Stimulated activated memory B cell treated with anti-CD40 and anti-IgM and Interleukin-4, amounts not matched to agents 10 μg/mL and 1 μg/mL and 100 μg/mL, for 72 hours (primary cell): ENCODE results near the gene OOSP3.
"Not testable (repeated sequence)": the region's sequence is repeated elsewhere in the genome, so short reads cannot be mapped to it uniquely, and the experiment has no call there.

ENCODE experiments used
- ATAC-seq: fragments of 150-1000 bp; cut with Tn5 transposase; 2 replicates; pipeline ENCODE4 v1.10.0; 2021
- H3K27ac Mint-ChIP-seq: one replicate; pipeline ENCODE4 v1.8.0; 2022; ENCODE audit warnings: mild to moderate bottlenecking, mixed read lengths
- H3K27me3 Mint-ChIP-seq: one replicate; pipeline ENCODE4 v1.8.0; 2022; ENCODE audit warnings: mixed read lengths
- H3K36me3 Mint-ChIP-seq: one replicate; pipeline ENCODE4 v1.8.0; 2022; ENCODE audit warnings: mixed read lengths
- H3K4me1 Mint-ChIP-seq: one replicate; pipeline ENCODE4 v1.8.0; 2022; ENCODE audit warnings: mixed read lengths
- H3K4me3 Mint-ChIP-seq: one replicate; pipeline ENCODE4 v1.8.0; 2022; ENCODE audit warnings: mild to moderate bottlenecking, moderate library complexity, mixed read lengths
- H3K9me3 Mint-ChIP-seq: one replicate; pipeline ENCODE4 v1.8.0; 2022; ENCODE audit warnings: mixed read lengths

OOSP3 gene

GRCh38 chr11:59899532-59899931, 20.9 kb downstream of the OOSP3 start:
- Mint-ChIP-seq H3K4me3 (no peak overlapping the region), H3K27ac (no peak overlapping the region), H3K4me1 (no peaks in the 10 kb centered on the region), H3K27me3 (peaks cover 14% of the 10 kb centered on the region), H3K9me3 (no peaks in the 10 kb centered on the region), H3K36me3 (no peaks in the 10 kb centered on the region)
- no peak for ATAC-seq

GRCh38 chr11:59900366-59901126, 22.0 kb downstream of the OOSP3 start:
- H3K9me3 Mint-ChIP-seq = no peaks in the 10 kb centered on the region
- no peak for ATAC-seq
- H3K27me3 Mint-ChIP-seq = peaks cover 8% of the 10 kb centered on the region
- no peaks in the 10 kb centered on the region for H3K4me1 Mint-ChIP-seq
- no peaks in the 10 kb centered on the region for H3K36me3 Mint-ChIP-seq
- no peak overlapping the region for H3K27ac Mint-ChIP-seq
- no peak overlapping the region for H3K4me3 Mint-ChIP-seq

GRCh38 chr11:59901306-59901705, 22.7 kb downstream of the OOSP3 start:
- Mint-ChIP-seq H3K27ac (no peak overlapping the region), H3K27me3 (peaks cover under 1% of the 10 kb centered on the region), H3K4me1 (no peaks in the 10 kb centered on the region), H3K9me3 (no peaks in the 10 kb centered on the region), H3K4me3 (no peak overlapping the region), H3K36me3 (no peaks in the 10 kb centered on the region)
- ATAC-seq = no peak

- not testable (repeated sequence) for ATAC-seq
Measured at GRCh38 chr11:59903569-59903968, 25.0 kb downstream of the OOSP3 start.

GRCh38 chr11:59918480-59918879, 39.9 kb downstream of the OOSP3 start:
- no peak overlapping the region for H3K4me3 Mint-ChIP-seq
- H3K9me3 Mint-ChIP-seq = peaks cover 26% of the 10 kb centered on the region
- H3K27me3 Mint-ChIP-seq = peaks cover 9% of the 10 kb centered on the region
- peaks cover 5% of the 10 kb centered on the region for H3K36me3 Mint-ChIP-seq
- no peak for ATAC-seq
- H3K4me1 Mint-ChIP-seq = no peaks in the 10 kb centered on the region
- H3K27ac Mint-ChIP-seq = no peak overlapping the region

More at GRCh38 chr11:59903569-59903968, 25.0 kb downstream of the OOSP3 start:
- not testable (repeated sequence) for H3K27ac Mint-ChIP-seq, H3K4me3 Mint-ChIP-seq, H3K9me3 Mint-ChIP-seq, H3K27me3 Mint-ChIP-seq, H3K4me1 Mint-ChIP-seq, H3K36me3 Mint-ChIP-seq

GRCh38 chr11:59918987-59919589, 40.5 kb downstream of the OOSP3 start:
- Mint-ChIP-seq H3K9me3 (peaks cover 29% of the 10 kb centered on the region), H3K27ac (no peak overlapping the region), H3K4me1 (no peaks in the 10 kb centered on the region), H3K4me3 (no peak overlapping the region), H3K36me3 (peaks cover 5% of the 10 kb centered on the region), H3K27me3 (peaks cover 9% of the 10 kb centered on the region)
- no peak for ATAC-seq

GRCh38 chr11:59923813-59924212, 45.2 kb downstream of the OOSP3 start:
- H3K27me3 Mint-ChIP-seq = peaks cover 9% of the 10 kb centered on the region
- peaks cover 11% of the 10 kb centered on the region for H3K36me3 Mint-ChIP-seq
- no peak overlapping the region for H3K4me3 Mint-ChIP-seq
- no peaks in the 10 kb centered on the region for H3K4me1 Mint-ChIP-seq
- H3K27ac Mint-ChIP-seq = no peak overlapping the region
- H3K9me3 Mint-ChIP-seq = peaks cover 38% of the 10 kb centered on the region
- no peak for ATAC-seq

GRCh38 chr11:59931688-59932087, 53.1 kb downstream of the OOSP3 start:
- Mint-ChIP-seq H3K36me3 (peaks cover 6% of the 10 kb centered on the region), H3K4me1 (no peaks in the 10 kb centered on the region), H3K4me3 (no peak overlapping the region), H3K9me3 (peaks cover 11% of the 10 kb centered on the region), H3K27me3 (no peaks in the 10 kb centered on the region), H3K27ac (no peak overlapping the region)
- no peak for ATAC-seq

GRCh38 chr11:59938132-59938531, 59.5 kb downstream of the OOSP3 start, which contains the start of gene OOSP1:
OOSP1 (plus strand) TSS chr11:59938432; CDS start chr11:59938455, 23 bp downstream.
- no peak for ATAC-seq
- Mint-ChIP-seq H3K9me3 (peaks cover 4% of the 10 kb centered on the region), H3K4me3 (no peak within 1 kb of the TSS), H3K36me3 (no peaks in the 10 kb centered on the region), H3K4me1 (peaks cover 8% of the 10 kb centered on the region), H3K27me3 (peaks cover 13% of the 10 kb centered on the region), H3K27ac (no peak within 1 kb of the TSS)

GRCh38 chr11:59938718-59939117, 60.1 kb downstream of the OOSP3 start:
- Mint-ChIP-seq H3K9me3 (peaks cover 4% of the 10 kb centered on the region), H3K4me3 (no peak overlapping the region), H3K27me3 (peaks cover 19% of the 10 kb centered on the region), H3K27ac (no peak overlapping the region), H3K4me1 (peaks cover 8% of the 10 kb centered on the region), H3K36me3 (no peaks in the 10 kb centered on the region)
- no peak for ATAC-seq

- H3K4me1 Mint-ChIP-seq = peaks cover 8% of the 10 kb centered on the region
- peaks cover 25% of the 10 kb centered on the region for H3K27me3 Mint-ChIP-seq
- H3K27ac Mint-ChIP-seq = no peak overlapping the region
- no peaks in the 10 kb centered on the region for H3K36me3 Mint-ChIP-seq
- H3K9me3 Mint-ChIP-seq = peaks cover 4% of the 10 kb centered on the region
- no peak for ATAC-seq
- no peak overlapping the region for H3K4me3 Mint-ChIP-seq
Measured at GRCh38 chr11:59939482-59939881, 60.9 kb downstream of the OOSP3 start.

GRCh38 chr11:59941091-59941490, 62.5 kb downstream of the OOSP3 start:
- H3K27ac Mint-ChIP-seq = no peak overlapping the region
- ATAC-seq = no peak
- H3K9me3 Mint-ChIP-seq = peaks cover 7% of the 10 kb centered on the region
- peaks cover 8% of the 10 kb centered on the region for H3K4me1 Mint-ChIP-seq
- H3K27me3 Mint-ChIP-seq = peaks cover 41% of the 10 kb centered on the region
- no peaks in the 10 kb centered on the region for H3K36me3 Mint-ChIP-seq
- no peak overlapping the region for H3K4me3 Mint-ChIP-seq

- H3K27ac Mint-ChIP-seq = no peak overlapping the region
- no peaks in the 10 kb centered on the region for H3K36me3 Mint-ChIP-seq
Measured at GRCh38 chr11:59943997-59944714, 65.6 kb downstream of the OOSP3 start.

GRCh38 chr11:59944720-59945119, 66.1 kb downstream of the OOSP3 start:
- Mint-ChIP-seq H3K9me3 (peaks cover 3% of the 10 kb centered on the region), H3K36me3 (no peaks in the 10 kb centered on the region), H3K27ac (no peak overlapping the region), H3K4me3 (no peak overlapping the region), H3K4me1 (peaks cover 1% of the 10 kb centered on the region), H3K27me3 (peaks cover 52% of the 10 kb centered on the region)
- no peak for ATAC-seq

More at GRCh38 chr11:59943997-59944714, 65.6 kb downstream of the OOSP3 start:
- Mint-ChIP-seq H3K27me3 (peaks cover 52% of the 10 kb centered on the region), H3K9me3 (peaks cover 7% of the 10 kb centered on the region), H3K4me3 (no peak overlapping the region), H3K4me1 (peaks cover 7% of the 10 kb centered on the region)
- ATAC-seq = no peak
